Lower lobe of right lung (tissue), 2 donors: ENCODE results near the gene SLC36A2. TPM values are rescaled to one million over a fixed set of nuclear protein-coding genes. Genes with fewer than 3 reads are reported as not detected.
"Not testable (repeated sequence)": the region's sequence is repeated elsewhere in the genome, so short reads cannot be mapped to it uniquely, and the experiment has no call there.

ENCODE experiments used
- ATAC-seq, 2 donors: fragments of 200-7000 bp; cut with Tn5 transposase; one replicate each; pipeline ENCODE4 v1.9.1; 2020 to 2022; ENCODE audit warnings: mild to moderate bottlenecking in 2 of 2, moderate library complexity in 2 of 2
- DNase-seq: peaks from one replicate; pipeline ENCODE4 v3.0.0-alpha.2; 2020
- H3K27ac ChIP-seq: fragments of 200-600 bp; one replicate; pipeline ENCODE4 v1.8.0; 2022
- H3K27me3 ChIP-seq: fragments of 200-600 bp; one replicate; pipeline ENCODE4 v1.8.0; 2022; ENCODE audit warnings: low read depth
- H3K36me3 ChIP-seq: fragments of 200-600 bp; one replicate; pipeline ENCODE4 v1.8.0; 2022; ENCODE audit warnings: mild to moderate bottlenecking
- H3K4me1 ChIP-seq: fragments of 200-600 bp; one replicate; pipeline ENCODE4 v1.8.0; 2022
- H3K4me3 ChIP-seq: fragments of 200-600 bp; one replicate; pipeline ENCODE4 v1.8.0; 2022; ENCODE audit warnings: mild to moderate bottlenecking
- H3K9me3 ChIP-seq: fragments of 200-600 bp; one replicate; pipeline ENCODE4 v1.8.0; 2022
- intact Hi-C: fragments of 100-400 bp; cut with DNase I; formaldehyde crosslinking; loops from one replicate; pipeline ENCODE4 v1.11.0; 2022
- total RNA-seq: library from RNA; stranded (reverse); fragmentation: NEBNext Ultra II Directional; extraction: Animal tissue kit (Norgen Biotek cat#: 25700); gene quantifications from one replicate; pipeline ENCODE4 v1.2.1, GENCODE V29; 2021
- TF ChIP-seq, protein P1 (sequence below): fragments of 200-600 bp; IDR thresholded peaks from one replicate; pipeline ENCODE4 v1.8.0; 2022; ENCODE audit warnings: antibody characterized with exemption, mild to moderate bottlenecking
- donor health status: DM: no; HTN: yes; CAD: no; lungs with severe emphysema.

The SLC36A2 gene
- total RNA-seq, 1 donor from 2014 or later = not detected

DNA sequence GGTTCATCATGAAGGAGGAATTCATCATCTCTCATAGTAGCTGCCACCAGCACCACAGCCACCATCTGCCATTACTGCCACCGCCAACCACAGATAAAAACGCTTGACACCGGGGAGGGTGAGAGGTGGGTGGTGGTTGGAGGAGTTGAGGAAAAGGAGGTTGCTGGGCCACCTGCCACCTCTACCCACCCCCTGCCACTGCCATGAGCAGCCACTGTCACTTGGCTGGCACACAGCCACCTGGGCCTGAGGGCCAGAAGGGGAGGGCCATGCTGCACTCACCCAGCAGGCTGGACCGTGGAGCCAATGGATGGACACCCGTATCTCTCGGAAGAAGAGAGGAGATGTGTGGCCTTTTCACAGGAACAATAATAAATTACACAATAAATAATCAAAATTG, 31.3 kb upstream of the SLC36A2 start:
- H3K27ac ChIP-seq = no peak overlapping the region
- no peaks in the 10 kb centered on the region for H3K36me3 ChIP-seq
- intact Hi-C loops = no loop called here
- no peaks in the 10 kb centered on the region for H3K4me1 ChIP-seq
- ATAC-seq (no peak), DNase-seq (no peak)
- H3K27me3 ChIP-seq = no peaks in the 10 kb centered on the region
- TF ChIP-seq, protein P1, sequence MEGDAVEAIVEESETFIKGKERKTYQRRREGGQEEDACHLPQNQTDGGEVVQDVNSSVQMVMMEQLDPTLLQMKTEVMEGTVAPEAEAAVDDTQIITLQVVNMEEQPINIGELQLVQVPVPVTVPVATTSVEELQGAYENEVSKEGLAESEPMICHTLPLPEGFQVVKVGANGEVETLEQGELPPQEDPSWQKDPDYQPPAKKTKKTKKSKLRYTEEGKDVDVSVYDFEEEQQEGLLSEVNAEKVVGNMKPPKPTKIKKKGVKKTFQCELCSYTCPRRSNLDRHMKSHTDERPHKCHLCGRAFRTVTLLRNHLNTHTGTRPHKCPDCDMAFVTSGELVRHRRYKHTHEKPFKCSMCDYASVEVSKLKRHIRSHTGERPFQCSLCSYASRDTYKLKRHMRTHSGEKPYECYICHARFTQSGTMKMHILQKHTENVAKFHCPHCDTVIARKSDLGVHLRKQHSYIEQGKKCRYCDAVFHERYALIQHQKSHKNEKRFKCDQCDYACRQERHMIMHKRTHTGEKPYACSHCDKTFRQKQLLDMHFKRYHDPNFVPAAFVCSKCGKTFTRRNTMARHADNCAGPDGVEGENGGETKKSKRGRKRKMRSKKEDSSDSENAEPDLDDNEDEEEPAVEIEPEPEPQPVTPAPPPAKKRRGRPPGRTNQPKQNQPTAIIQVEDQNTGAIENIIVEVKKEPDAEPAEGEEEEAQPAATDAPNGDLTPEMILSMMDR = no peak
- H3K9me3 ChIP-seq = no peaks in the 10 kb centered on the region
- H3K4me3 ChIP-seq = no peak overlapping the region

DNA sequence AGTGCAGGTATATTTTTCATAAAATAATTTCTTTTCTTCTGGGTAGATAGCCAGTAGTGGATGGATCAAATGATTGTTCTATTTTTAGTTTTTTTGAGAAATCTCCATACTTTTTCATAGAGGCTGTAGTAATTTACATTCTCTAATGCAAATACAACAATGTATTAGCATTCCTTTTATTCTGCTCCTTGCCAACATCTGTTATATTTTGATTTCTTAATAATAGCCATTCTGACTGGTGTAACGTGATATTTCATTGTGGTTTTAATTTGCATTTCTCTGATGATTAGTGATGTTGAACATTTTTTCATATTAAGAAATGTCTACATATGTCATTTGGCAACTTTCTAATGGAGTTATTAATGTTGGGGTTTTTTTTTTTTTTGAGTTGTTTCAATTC, 27.2 kb upstream of the SLC36A2 start:
- Histone ChIP-seq H3K27ac (no peak overlapping the region), H3K4me3 (no peak overlapping the region), H3K4me1 (no peaks in the 10 kb centered on the region), H3K36me3 (no peaks in the 10 kb centered on the region), H3K27me3 (no peaks in the 10 kb centered on the region), H3K9me3 (no peaks in the 10 kb centered on the region)
- no peak for DNase-seq
- no peak for ATAC-seq
- intact Hi-C loops = no loop called here
- TF ChIP-seq, protein P1 = no peak

DNA sequence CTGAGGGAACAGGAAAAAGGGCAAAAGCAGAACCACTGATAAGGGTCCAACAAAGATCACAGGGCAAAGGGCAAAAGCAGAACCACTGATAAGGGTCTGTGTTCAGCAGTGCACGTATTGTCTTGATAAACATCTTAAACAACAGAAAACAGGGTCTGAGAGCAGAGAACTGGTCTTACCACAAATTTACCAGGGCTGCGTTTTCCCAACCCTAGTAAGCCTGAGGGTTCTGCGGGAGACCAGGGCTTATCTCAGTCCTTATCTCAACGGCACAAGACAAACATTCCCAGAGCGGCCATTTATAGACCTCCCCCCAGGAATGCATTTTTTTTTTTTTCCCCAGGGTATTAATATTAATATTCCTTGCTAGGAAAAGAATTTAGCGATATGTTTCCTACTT, 19.7 kb upstream of the SLC36A2 start:
- H3K4me3 ChIP-seq, DNase-seq, ATAC-seq, H3K36me3 ChIP-seq, H3K4me1 ChIP-seq, intact Hi-C loops, H3K27ac ChIP-seq, H3K27me3 ChIP-seq: not testable (repeated sequence)
- H3K9me3 ChIP-seq = peaks cover 24% of the 10 kb centered on the region

DNA sequence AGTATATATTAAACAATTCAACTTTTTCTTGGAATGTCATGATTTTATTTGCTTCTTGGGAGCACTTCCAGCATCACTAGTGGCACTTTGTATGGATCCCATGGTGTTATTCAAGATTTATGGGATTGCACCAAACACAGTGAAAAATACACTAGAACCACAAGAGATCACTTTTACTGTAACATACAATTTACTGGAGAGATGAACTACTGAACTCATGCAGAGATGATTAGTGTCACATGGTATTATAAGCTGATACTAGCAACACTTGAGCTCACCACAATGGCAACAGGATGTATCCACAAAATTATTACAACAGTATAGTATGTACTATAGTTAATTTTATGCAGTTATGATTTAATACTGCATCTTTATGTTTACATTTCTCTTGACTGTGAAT, 16.3 kb upstream of the SLC36A2 start:
- TF ChIP-seq, protein P1 = no peak
- Histone ChIP-seq H3K4me3 (no peak overlapping the region), H3K4me1 (no peaks in the 10 kb centered on the region), H3K36me3 (no peaks in the 10 kb centered on the region), H3K27ac (no peak overlapping the region), H3K9me3 (peaks cover 29% of the 10 kb centered on the region), H3K27me3 (no peaks in the 10 kb centered on the region)
- no peak for DNase-seq
- ATAC-seq = no peak
- intact Hi-C loops = no loop called here

DNA sequence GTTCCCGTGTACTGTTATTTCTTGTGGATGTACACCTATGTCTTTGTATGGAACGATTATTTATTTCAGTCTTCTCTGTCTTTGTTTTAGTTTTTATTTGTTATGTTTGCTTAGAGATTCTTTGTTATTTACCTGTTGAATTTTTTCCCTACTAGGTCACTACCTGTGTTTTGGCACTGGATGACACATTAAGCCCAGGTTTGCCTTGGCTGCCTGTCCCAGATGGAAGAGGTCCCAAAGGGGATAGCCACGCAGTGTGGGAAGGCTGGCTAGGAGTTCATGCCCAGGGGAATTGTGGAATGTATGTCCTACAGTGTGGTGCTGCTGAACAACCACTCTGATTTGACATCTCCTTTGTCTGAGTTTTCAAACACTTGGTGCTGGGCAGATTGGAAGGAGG, 15.6 kb upstream of the SLC36A2 start:
- H3K27ac ChIP-seq = no peak overlapping the region
- intact Hi-C loops = no loop called here
- H3K4me3 ChIP-seq = no peak overlapping the region
- H3K36me3 ChIP-seq = no peaks in the 10 kb centered on the region
- H3K9me3 ChIP-seq = peaks cover 22% of the 10 kb centered on the region
- H3K27me3 ChIP-seq = no peaks in the 10 kb centered on the region
- no peak for DNase-seq
- TF ChIP-seq, protein P1 = no peak
- no peaks in the 10 kb centered on the region for H3K4me1 ChIP-seq
- ATAC-seq = no peak

DNA sequence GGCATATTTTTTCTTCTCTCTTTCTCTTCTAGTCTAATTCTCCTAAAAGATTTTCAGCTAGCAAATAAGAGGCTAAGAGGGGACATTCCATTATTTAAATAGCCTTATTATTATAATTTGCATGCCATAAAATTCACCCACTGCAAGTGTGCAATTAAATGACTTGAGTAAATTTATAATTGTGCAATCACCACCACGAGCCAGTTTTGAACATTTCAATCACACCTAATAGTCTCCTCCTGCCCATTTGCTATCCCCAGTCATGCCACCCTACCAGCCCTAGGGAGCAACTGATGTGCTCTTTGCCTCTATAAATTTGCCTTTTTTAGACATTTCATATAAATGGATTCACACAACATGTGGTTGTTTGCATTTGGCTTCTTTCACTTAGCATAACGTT, 12.0 kb upstream of the SLC36A2 start:
- no peaks in the 10 kb centered on the region for H3K36me3 ChIP-seq
- TF ChIP-seq, protein P1 = no peak
- H3K4me3 ChIP-seq = no peak overlapping the region
- H3K9me3 ChIP-seq = peaks cover 11% of the 10 kb centered on the region
- no peaks in the 10 kb centered on the region for H3K4me1 ChIP-seq
- no peak for DNase-seq
- H3K27me3 ChIP-seq = no peaks in the 10 kb centered on the region
- no peak overlapping the region for H3K27ac ChIP-seq
- no peak for ATAC-seq
- intact Hi-C loops = no loop called here
